Measurements from ENCODE around the gene BANP. TPM values are rescaled to one million over a fixed set of nuclear protein-coding genes. Genes with fewer than 3 reads are reported as not detected.
A peak's percentile ranks its signal among the peaks of the same experiment; 100 is the strongest.
"Not testable (repeated sequence)": the region's sequence is repeated elsewhere in the genome, so short reads cannot be mapped to it uniquely, and the experiment has no call there.

The BANP gene
- total RNA-seq, 3 donors from 2014 or later: 21.9 to 45.4 (median 32.4) TPM

DNA sequence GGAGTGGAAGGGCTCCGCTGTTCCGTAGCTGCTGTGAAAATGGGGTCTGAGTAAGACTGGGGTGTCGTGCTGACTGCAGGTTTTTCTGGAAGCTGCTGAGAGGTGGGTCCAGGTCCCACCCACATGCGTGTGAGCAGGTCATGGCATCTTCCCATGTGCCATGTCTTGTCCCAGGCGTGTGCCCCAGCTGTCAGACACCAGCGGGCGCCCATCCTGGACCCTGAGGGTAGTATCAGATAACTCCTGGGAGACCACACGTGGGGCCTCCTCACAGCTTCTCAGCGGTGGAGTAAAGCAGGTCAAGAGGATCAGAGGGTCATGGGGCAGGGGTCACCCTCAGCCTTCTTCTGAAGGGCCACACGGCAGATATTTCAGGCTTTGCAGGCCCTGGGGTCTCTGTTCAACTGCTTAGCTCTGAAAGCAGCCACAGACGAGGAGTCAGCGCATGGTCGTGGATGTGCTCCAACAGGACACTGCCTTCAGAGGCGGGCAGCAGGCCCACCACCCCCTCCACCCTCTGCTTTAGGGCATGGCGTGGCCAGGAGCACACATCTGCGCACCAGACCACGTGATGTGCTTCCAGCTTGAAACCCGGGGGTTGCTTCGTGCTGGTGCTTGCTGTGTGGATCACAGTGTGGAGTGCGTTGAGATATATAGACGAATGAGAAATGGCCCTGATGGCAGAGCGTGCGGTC, 68.7 kb downstream of the BANP start:
- Histone ChIP-seq H3K4me3 (no peak overlapping the region), H3K27me3 (no peaks in the 10 kb centered on the region), H3K27ac (peak overlapping the region in 1 of 2 donors; percentile 25), H3K36me3 (no peaks in the 10 kb centered on the region), H3K9me3 (no peaks in the 10 kb centered on the region), H3K4me1 (no peaks in the 10 kb centered on the region)
- peak in 1 of 2 donors; percentile 27 for DNase-seq (ENCODE audit: low spot score in 2 of 2)
- TF ChIP-seq, protein P1, sequence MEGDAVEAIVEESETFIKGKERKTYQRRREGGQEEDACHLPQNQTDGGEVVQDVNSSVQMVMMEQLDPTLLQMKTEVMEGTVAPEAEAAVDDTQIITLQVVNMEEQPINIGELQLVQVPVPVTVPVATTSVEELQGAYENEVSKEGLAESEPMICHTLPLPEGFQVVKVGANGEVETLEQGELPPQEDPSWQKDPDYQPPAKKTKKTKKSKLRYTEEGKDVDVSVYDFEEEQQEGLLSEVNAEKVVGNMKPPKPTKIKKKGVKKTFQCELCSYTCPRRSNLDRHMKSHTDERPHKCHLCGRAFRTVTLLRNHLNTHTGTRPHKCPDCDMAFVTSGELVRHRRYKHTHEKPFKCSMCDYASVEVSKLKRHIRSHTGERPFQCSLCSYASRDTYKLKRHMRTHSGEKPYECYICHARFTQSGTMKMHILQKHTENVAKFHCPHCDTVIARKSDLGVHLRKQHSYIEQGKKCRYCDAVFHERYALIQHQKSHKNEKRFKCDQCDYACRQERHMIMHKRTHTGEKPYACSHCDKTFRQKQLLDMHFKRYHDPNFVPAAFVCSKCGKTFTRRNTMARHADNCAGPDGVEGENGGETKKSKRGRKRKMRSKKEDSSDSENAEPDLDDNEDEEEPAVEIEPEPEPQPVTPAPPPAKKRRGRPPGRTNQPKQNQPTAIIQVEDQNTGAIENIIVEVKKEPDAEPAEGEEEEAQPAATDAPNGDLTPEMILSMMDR (IDR thresholded peaks at IDR 0.05): no peak
- TF ChIP-seq POLR2AphosphoS5 (IDR thresholded peaks at IDR 0.05) (no peak), POLR2A (IDR thresholded peaks at IDR 0.05) (no peak)
- intact Hi-C loops (cut with DNase I; ENCODE audit: low total_unique reads): no loop called here

- Histone ChIP-seq H3K27me3 (no peaks in the 10 kb centered on the region), H3K4me1 (no peaks in the 10 kb centered on the region), H3K4me3 (no peak overlapping the region), H3K27ac (peak overlapping the region in 1 of 2 donors; percentile 52), H3K36me3 (no peaks in the 10 kb centered on the region), H3K9me3 (no peaks in the 10 kb centered on the region)
- intact Hi-C loops (cut with DNase I; ENCODE audit: low total_unique reads): no loop called here
- peak in 1 of 2 donors; percentile 37 for DNase-seq (ENCODE audit: low spot score in 2 of 2)
- TF ChIP-seq, protein P1 (IDR thresholded peaks at IDR 0.05): no peak
- TF ChIP-seq POLR2A (IDR thresholded peaks at IDR 0.05): no peak
Measured at GRCh38 chr16:88020516-88020885, 69.3 kb downstream of the BANP start.

DNA sequence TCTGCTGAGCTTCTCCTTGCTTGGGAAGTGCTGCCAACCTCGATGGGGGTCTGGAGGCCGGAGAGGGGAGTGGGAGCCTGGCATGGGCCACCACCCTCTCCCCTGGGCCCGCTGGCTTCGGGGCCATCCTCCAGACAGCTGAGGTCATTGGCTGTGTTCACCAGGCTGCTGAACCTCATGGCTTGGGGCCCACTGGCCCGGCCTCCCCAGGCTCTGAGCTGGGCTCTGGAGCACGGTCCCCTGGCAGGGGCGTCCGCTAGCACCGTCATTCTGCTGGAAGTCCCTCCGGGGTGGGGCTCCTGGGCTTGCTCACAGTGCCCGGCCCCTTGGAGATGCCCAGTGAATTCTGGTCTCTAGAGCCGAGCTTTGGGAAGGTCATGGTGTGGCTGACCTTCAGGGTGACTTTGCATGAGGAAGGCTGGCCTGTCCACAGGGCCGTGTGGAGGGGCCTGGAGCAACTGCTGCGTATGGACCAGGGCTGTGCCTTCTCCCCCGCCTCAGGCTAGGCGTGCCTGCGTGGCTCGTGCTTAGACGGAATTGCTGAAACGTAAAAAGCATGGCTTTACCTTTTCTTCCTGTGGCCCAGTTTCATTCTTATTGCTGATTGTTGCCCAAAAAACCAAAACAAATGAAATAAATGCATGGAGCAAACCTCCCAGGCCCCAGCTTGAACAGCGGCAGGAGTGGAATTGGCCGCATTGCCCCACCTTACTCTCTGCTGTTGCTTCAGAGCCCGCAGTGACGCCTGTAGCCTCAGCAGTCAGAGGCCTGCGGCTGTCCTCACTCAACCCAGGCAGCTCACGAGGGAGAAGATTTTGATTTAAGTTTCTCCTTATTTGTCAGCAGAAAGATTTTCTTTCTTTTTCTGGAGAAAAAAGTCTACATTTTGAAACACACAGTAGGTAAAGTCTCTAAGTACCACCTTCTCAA, 70.1 kb downstream of the BANP start:
- peak overlapping the region in 1 of 2 donors; percentile 52 for H3K27ac ChIP-seq
- H3K27me3 ChIP-seq; H3K4me1 ChIP-seq; H3K9me3 ChIP-seq; H3K4me3 ChIP-seq; intact Hi-C loops (cut with DNase I; ENCODE audit: low total_unique reads); H3K36me3 ChIP-seq: not testable (repeated sequence)
- DNase-seq (ENCODE audit: low spot score in 2 of 2): peak in 1 of 2 donors; percentile 43

DNA sequence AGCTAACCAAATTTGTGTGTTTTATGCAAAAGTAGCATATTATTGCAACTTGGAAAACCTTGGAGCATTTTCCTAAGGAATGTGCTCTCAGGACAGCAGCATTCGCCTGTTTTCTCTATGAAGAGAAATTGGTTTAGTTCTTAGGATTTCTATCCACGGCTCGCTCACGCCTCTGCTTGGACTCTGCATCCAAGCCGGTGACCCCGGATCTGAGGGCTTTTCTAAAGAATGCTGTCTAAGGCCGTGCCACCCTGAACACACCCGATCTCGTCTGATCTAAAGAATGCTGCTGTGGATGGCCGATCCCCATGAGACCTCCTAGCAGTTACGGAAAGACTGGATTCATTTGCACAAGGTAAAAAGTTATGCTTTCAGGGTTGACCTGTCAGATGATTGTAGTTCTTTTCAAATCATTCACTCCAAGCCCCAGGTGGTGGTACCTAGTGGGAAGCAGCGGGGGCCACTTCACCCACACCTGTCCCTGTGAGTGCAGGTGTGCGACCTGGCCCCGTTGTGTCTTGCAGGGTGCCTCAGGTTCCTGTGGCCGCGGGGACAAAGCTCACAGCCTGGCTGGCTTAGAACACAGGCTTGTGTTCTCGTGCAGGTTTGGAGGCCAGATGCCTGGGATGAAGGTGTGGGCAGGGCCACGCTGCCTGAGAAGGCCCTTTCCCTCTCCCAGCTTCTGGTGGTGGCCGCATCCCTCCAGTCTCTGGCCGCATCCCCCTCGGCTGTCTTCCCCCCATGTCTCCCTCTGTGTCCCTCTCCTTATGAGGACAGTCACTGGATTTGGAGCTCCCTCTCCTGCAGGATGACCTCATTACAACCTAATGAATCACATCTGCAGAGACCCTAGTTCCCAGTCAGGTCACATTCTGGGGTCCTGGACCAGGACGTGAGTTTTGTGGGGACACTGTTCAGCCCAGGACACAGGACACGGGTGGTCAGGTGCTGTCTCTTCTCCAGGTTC, 71.1 kb downstream of the BANP start:
- peak in 1 of 2 donors; percentile 34 for DNase-seq (ENCODE audit: low spot score in 2 of 2)
- TF ChIP-seq POLR2A (IDR thresholded peaks at IDR 0.05): no peak
- TF ChIP-seq, protein P1 (IDR thresholded peaks at IDR 0.05): no peak
- no peak for TF ChIP-seq POLR2AphosphoS5 (IDR thresholded peaks at IDR 0.05)
- Histone ChIP-seq H3K4me1 (no peaks in the 10 kb centered on the region), H3K27ac (peak overlapping the region in 1 of 2 donors; percentile 43), H3K4me3 (no peak overlapping the region), H3K9me3 (no peaks in the 10 kb centered on the region), H3K36me3 (no peaks in the 10 kb centered on the region), H3K27me3 (no peaks in the 10 kb centered on the region)
- intact Hi-C loops (cut with DNase I; ENCODE audit: low total_unique reads): no loop called here

DNA sequence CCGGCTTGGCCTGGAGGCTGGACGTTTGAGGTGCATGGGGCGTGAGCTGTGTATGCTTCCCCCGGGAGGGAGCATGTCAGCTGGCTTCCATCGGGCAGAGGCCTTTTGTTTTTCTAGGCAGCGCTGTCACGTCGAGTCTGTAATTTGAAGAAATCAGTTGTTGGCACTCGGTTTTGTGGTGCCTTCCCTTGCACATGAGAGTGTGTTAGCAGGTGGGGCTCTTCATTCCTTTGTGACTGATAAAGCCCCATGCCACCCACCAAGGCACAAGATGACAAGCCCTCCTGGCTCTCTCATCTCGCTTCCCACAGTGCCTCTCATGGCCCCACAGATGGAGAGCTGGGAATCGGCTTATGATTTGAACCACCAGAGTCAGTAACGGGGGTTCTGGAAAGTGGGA, 72.1 kb downstream of the BANP start:
- no peak overlapping the region for H3K27ac ChIP-seq
- no peaks in the 10 kb centered on the region for H3K36me3 ChIP-seq
- H3K4me1 ChIP-seq: no peaks in the 10 kb centered on the region
- no peaks in the 10 kb centered on the region for H3K9me3 ChIP-seq
- DNase-seq (ENCODE audit: low spot score in 2 of 2): peak in 1 of 2 donors; percentile 20
- intact Hi-C loops (cut with DNase I; ENCODE audit: low total_unique reads): no loop called here
- no peaks in the 10 kb centered on the region for H3K27me3 ChIP-seq
- H3K4me3 ChIP-seq: no peak overlapping the region
- TF ChIP-seq POLR2A (IDR thresholded peaks at IDR 0.05) (no peak), POLR2AphosphoS5 (IDR thresholded peaks at IDR 0.05) (no peak)
- TF ChIP-seq, protein P1 (IDR thresholded peaks at IDR 0.05): no peak

Data from breast epithelium (tissue), 4 donors.